ENCODE data around the gene NEURL1.

The NEURL1 gene

GRCh38 chr10:103557455-103557854 lies 64.0 kb downstream of the NEURL1 start:
- no peak overlapping the region for H3K27ac ChIP-seq
- TF ChIP-seq, protein P1, sequence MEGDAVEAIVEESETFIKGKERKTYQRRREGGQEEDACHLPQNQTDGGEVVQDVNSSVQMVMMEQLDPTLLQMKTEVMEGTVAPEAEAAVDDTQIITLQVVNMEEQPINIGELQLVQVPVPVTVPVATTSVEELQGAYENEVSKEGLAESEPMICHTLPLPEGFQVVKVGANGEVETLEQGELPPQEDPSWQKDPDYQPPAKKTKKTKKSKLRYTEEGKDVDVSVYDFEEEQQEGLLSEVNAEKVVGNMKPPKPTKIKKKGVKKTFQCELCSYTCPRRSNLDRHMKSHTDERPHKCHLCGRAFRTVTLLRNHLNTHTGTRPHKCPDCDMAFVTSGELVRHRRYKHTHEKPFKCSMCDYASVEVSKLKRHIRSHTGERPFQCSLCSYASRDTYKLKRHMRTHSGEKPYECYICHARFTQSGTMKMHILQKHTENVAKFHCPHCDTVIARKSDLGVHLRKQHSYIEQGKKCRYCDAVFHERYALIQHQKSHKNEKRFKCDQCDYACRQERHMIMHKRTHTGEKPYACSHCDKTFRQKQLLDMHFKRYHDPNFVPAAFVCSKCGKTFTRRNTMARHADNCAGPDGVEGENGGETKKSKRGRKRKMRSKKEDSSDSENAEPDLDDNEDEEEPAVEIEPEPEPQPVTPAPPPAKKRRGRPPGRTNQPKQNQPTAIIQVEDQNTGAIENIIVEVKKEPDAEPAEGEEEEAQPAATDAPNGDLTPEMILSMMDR (conservative IDR thresholded peaks at IDR 0.05): no peak

GRCh38 chr10:103558911-103559310 lies 65.4 kb downstream of the NEURL1 start:
- TF ChIP-seq, protein P1 (conservative IDR thresholded peaks at IDR 0.05): no peak
- H3K27ac ChIP-seq: no peak overlapping the region

GRCh38 chr10:103559776-103560175 lies 66.3 kb downstream of the NEURL1 start:
- H3K27ac ChIP-seq: no peak overlapping the region
- TF ChIP-seq, protein P1 (conservative IDR thresholded peaks at IDR 0.05): no peak

GRCh38 chr10:103560886-103561285 lies 67.4 kb downstream of the NEURL1 start:
- TF ChIP-seq, protein P1 (conservative IDR thresholded peaks at IDR 0.05): no peak
- no peak overlapping the region for H3K27ac ChIP-seq

DNA sequence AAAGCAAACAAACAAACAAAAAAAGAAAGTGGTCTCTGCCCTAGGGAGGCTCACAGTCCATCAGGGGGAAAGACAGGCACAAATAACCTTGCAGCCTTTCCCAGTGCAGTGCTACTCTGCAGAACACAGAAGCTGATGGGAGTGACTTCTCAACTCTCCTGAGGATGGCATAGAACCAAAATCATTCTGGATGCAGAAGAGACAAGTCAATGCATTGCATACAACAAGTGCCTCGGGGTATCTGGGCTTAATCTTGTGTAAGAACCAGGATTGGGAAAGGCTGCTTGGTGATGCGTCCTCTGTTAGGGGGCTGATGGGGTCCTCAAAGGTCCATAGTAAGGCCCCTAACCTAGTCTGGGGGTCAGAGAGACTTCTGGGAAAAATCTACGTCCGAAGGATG lies 68.9 kb downstream of the NEURL1 start:
- TF ChIP-seq, protein P1 (conservative IDR thresholded peaks at IDR 0.05): no peak
- H3K27ac ChIP-seq: no peak overlapping the region

- TF ChIP-seq, protein P1 (conservative IDR thresholded peaks at IDR 0.05): no peak
- no peak overlapping the region for H3K27ac ChIP-seq
Observed at GRCh38 chr10:103563231-103564115, 70.0 kb downstream of the NEURL1 start.

GRCh38 chr10:103564116-103564501 lies 70.6 kb downstream of the NEURL1 start:
- TF ChIP-seq, protein P1 (conservative IDR thresholded peaks at IDR 0.05): no peak
- no peak overlapping the region for H3K27ac ChIP-seq

All from VCaP (cell line).